SK-N-SH (cell line): ENCODE measurements around the gene GPC5. TPM values are rescaled to one million over a fixed set of nuclear protein-coding genes. Genes with fewer than 3 reads are reported as not detected.

Source experiments
- CTCF ChIA-PET: fragments of 300-600, 350-600 bp; formaldehyde crosslinking; extraction: SDS; loops from one replicate; lab custom pipeline; 2021; lab: Yijun Ruan, JAX
- POLR2A ChIA-PET: fragments of 350-600 bp; sonication (Branson Sonifier 250); formaldehyde crosslinking; extraction: SDS; loops from one replicate; lab custom pipeline; 2020; ENCODE audit warnings: antibody characterized with exemption, inconsistent platforms; lab: Yijun Ruan, JAX
- DNase-seq: peaks from one replicate; pipeline ENCODE4 v3.0.0; 2012
- H2AFZ ChIP-seq: fragments of 200-600 bp; sonication (generic); 2 replicates; pipeline ENCODE4 v1.8.1; 2016; ENCODE audit warnings: antibody characterized with exemption, mild to moderate bottlenecking, low read depth
- H3F3A ChIP-seq: fragments of 200-600 bp; sonication (generic); replicated peaks from 2 replicates; pipeline ENCODE3; 2016; ENCODE audit warnings: antibody characterized with exemption, mild to moderate bottlenecking; ENCODE audit not compliant: insufficient read depth
- H3K27ac ChIP-seq, 2 experiments: fragments of 200-500 bp in 1 of 2; fragments of 200-600 bp in 1 of 2; sonication (Bioruptor generic) in 1 of 2; sonication (generic), shearing (Covaris generic) in 1 of 2; 2 replicates each; pipeline versions ENCODE4 v1.5.1 to v1.6.1; 2014 to 2016; ENCODE audit warnings: low read depth in 2 of 2, inconsistent platforms in 1 of 2, low read length in 1 of 2, mild to moderate bottlenecking in 1 of 2, mixed read lengths in 1 of 2
- H3K27me3 ChIP-seq: fragments of 200-600 bp; sonication (generic), shearing (Covaris generic); 2 replicates; pipeline ENCODE4 v1.6.1; 2016; ENCODE audit warnings: mixed run types; ENCODE audit not compliant: insufficient read depth
- H3K36me3 ChIP-seq, 2 experiments: fragments of 200-500 bp in 1 of 2; fragments of 200-600 bp in 1 of 2; sonication (Bioruptor generic) in 1 of 2; sonication (generic) in 1 of 2; replicated peaks in 1 of 2; 2 replicates each; pipeline versions ENCODE3 to v1.5.1; 2014 to 2016; ENCODE audit warnings: low read length in 1 of 2, mild to moderate bottlenecking in 1 of 2; ENCODE audit not compliant: insufficient read depth in 2 of 2, control insufficient read depth in 1 of 2
- H3K4me1 ChIP-seq, 2 experiments: fragments of 200-500 bp in 1 of 2; fragments of 200-600 bp in 1 of 2; sonication (Bioruptor generic) in 1 of 2; sonication (generic), shearing (Covaris generic) in 1 of 2; 2 replicates each; pipeline versions ENCODE4 v1.5.1 to v1.6.1; 2014 to 2016; ENCODE audit warnings: low read depth in 1 of 2, low read length in 1 of 2, mixed run types in 1 of 2; ENCODE audit not compliant: insufficient read depth in 2 of 2, control insufficient read depth in 1 of 2
- H3K4me2 ChIP-seq: fragments of 200-600 bp; sonication (generic), shearing (Covaris generic); 2 replicates; pipeline ENCODE4 v1.6.1; 2017; ENCODE audit warnings: mixed run types
- H3K4me3 ChIP-seq, 2 experiments: fragments of 200-500 bp in 1 of 2; fragments of 200-600 bp in 1 of 2; sonication (Bioruptor generic) in 1 of 2; sonication (generic), shearing (Covaris generic) in 1 of 2; 2 replicates each; pipeline versions ENCODE4 v1.5.1 to v1.8.1; 2014 to 2016; ENCODE audit warnings: low read depth in 2 of 2, inconsistent platforms in 1 of 2, low read length in 1 of 2, mild to moderate bottlenecking in 1 of 2, mixed read lengths in 1 of 2, moderate library complexity in 1 of 2
- H3K79me2 ChIP-seq: fragments of 200-600 bp; sonication (generic); 2 replicates; pipeline ENCODE4 v1.8.1; 2017; ENCODE audit warnings: mild to moderate bottlenecking; ENCODE audit not compliant: insufficient read depth
- H3K9ac ChIP-seq: fragments of 200-600 bp; sonication (generic); 2 replicates; pipeline ENCODE4 v1.6.1; 2017; ENCODE audit warnings: mixed run types
- H3K9me2 ChIP-seq: fragments of 200-600 bp; sonication (generic); 2 replicates; pipeline ENCODE4 v1.6.1; 2017; ENCODE audit warnings: mixed run types
- H3K9me3 ChIP-seq: fragments of 200-600 bp; sonication (generic); 2 replicates; pipeline ENCODE4 v1.6.1; 2017; ENCODE audit warnings: mixed run types, mild to moderate bottlenecking, moderate library complexity
- H4K20me1 ChIP-seq: fragments of 200-600 bp; sonication (generic); 2 replicates; pipeline ENCODE4 v1.6.1; 2017; ENCODE audit warnings: mild to moderate bottlenecking, mixed run types; ENCODE audit not compliant: insufficient read depth
- CHD2 ChIP-seq: fragments of 150-350 bp; IDR thresholded peaks from 2 replicates; pipeline ENCODE4 v1.6.1; 2018; ENCODE audit warnings: low read length; ENCODE audit not compliant: partially characterized antibody
- CTCF ChIP-seq: fragments of 200-600 bp; sonication (generic); IDR thresholded peaks from 2 replicates; pipeline ENCODE4 v1.6.1; 2017; ENCODE audit warnings: antibody characterized with exemption, mild to moderate bottlenecking, moderate library complexity
- ELF1 ChIP-seq: IDR thresholded peaks from 2 replicates; pipeline ENCODE4 v1.4.0; 2012
- PBX3 ChIP-seq: IDR thresholded peaks from 2 replicates; pipeline ENCODE4; 2012
- POLR2AphosphoS5 ChIP-seq: IDR thresholded peaks from 2 replicates; pipeline ENCODE4 v1.6.1; 2012; ENCODE audit warnings: low read depth, low read length
- RAD21 ChIP-seq: IDR thresholded peaks from 2 replicates; pipeline ENCODE4 v1.6.1; 2012; ENCODE audit warnings: mild to moderate bottlenecking, low read length
- RXRA ChIP-seq: IDR thresholded peaks from 2 replicates; pipeline ENCODE4 v1.4.0; 2012; ENCODE audit warnings: low read depth, mild to moderate bottlenecking, borderline replicate concordance
- TEAD4 ChIP-seq: IDR thresholded peaks from 2 replicates; pipeline ENCODE4 v1.4.0; 2012; ENCODE audit warnings: mild to moderate bottlenecking, borderline replicate concordance; ENCODE audit not compliant: insufficient read depth
- USF1 ChIP-seq: IDR thresholded peaks from 2 replicates; pipeline ENCODE4 v1.4.0; 2012; ENCODE audit warnings: low read depth, borderline replicate concordance
- WGBS: methylation state at CpG from one replicate; pipeline ENCODE4 v1.1.6; 2017; ENCODE audit warnings: low lambda C conversion rate; 5-methylcytosine and 5-hydroxymethylcytosine counted together
- polyA plus RNA-seq, 3 experiments: library from polyadenylated mRNA; depleted of rRNA; stranded (reverse); fragments of >200 nt; gene quantifications; 2 replicates each; pipeline ENCODE4 v1.2.3, GENCODE V29; 2012

Gene GPC5
- polyA plus RNA-seq, 1 of the 3 experiments (the other 2 are of a cell fraction), result 0.03 TPM

- Histone ChIP-seq H3K9me3 (no peaks in the 10 kb centered on the region), H3K36me3 (no peaks in the 10 kb centered on the region), H3K4me3 (no peak overlapping the region), H2AFZ (no peak overlapping the region), H3K9me2 (no peaks in the 10 kb centered on the region), H3K9ac (no peak overlapping the region), H3K27me3 (no peaks in the 10 kb centered on the region), H3K4me2 (no peak overlapping the region), H4K20me1 (no peaks in the 10 kb centered on the region), H3K27ac (no peak overlapping the region), H3K4me1 (peaks cover 0 to 5% of the 10 kb centered on the region in 2 experiments; a peak in 1 of 4 replicates), H3F3A (no peaks in the 10 kb centered on the region), H3K79me2 (no peaks in the 10 kb centered on the region)
- WGBS, result 63% methylated on average over 6 of the region's 6 CpGs
- no peak for DNase-seq
- TF ChIP-seq CHD2, result no peak
- TF ChIP-seq USF1, result no peak
- no peak for TF ChIP-seq RAD21
- TF ChIP-seq TEAD4, result no peak
- no peak for TF ChIP-seq POLR2AphosphoS5
- TF ChIP-seq CTCF, result no peak
- POLR2A ChIA-PET, result no interaction called here
- CTCF ChIA-PET, result no interaction called here
Observed at GRCh38 chr13:92500192-92500591, 1101.8 kb downstream of the GPC5 start.

GRCh38 chr13:92510416-92510815 lies 1112.0 kb downstream of the GPC5 start:
- ChIA-PET POLR2A (no interaction called here), CTCF (interaction anchor here (0.7 kb wide), 1 partner anchor 564 kb away, joined by 3 read pairs; no protein-coding TSS in a partner anchor)
- Histone ChIP-seq H4K20me1 (no peaks in the 10 kb centered on the region), H2AFZ (no peak overlapping the region), H3K4me1 (no peaks in the 10 kb centered on the region), H3K9ac (no peak overlapping the region), H3K36me3 (no peaks in the 10 kb centered on the region), H3K27ac (no peak overlapping the region), H3K4me2 (no peak overlapping the region), H3F3A (no peaks in the 10 kb centered on the region), H3K4me3 (no peak overlapping the region), H3K27me3 (no peaks in the 10 kb centered on the region), H3K9me3 (no peaks in the 10 kb centered on the region), H3K79me2 (no peaks in the 10 kb centered on the region), H3K9me2 (no peaks in the 10 kb centered on the region)
- TF ChIP-seq POLR2AphosphoS5 (no peak), PBX3 (no peak), ELF1 (no peak), RXRA (no peak), CHD2 (no peak)
- no peak for DNase-seq
- 30% methylated on average over 2 of the region's 2 CpGs for WGBS
